Neural crest cell (in vitro differentiated cells): Measurements from ENCODE around the gene SLC39A5. TPM values are rescaled to one million over a fixed set of nuclear protein-coding genes. Genes with fewer than 3 reads are reported as not detected.

Source experiments
- DNase-seq: peaks from one replicate; pipeline ENCODE4 v3.0.0; 2021; ENCODE audit warnings: low read depth, mixed read lengths, low spot score
- H3K27ac Mint-ChIP-seq: one replicate; pipeline ENCODE4 v1.8.0; 2021; ENCODE audit warnings: mild to moderate bottlenecking, mixed read lengths; ENCODE audit not compliant: unreplicated experiment
- H3K27me3 Mint-ChIP-seq: 2 replicates; pipeline ENCODE4 v1.8.0; 2021; ENCODE audit warnings: low read depth, mild to moderate bottlenecking, mixed read lengths
- H3K36me3 Mint-ChIP-seq: 2 replicates; pipeline ENCODE4 v1.8.0; 2021; ENCODE audit warnings: low read depth, mild to moderate bottlenecking, mixed read lengths
- H3K4me1 Mint-ChIP-seq: 2 replicates; pipeline ENCODE4 v1.8.0; 2021; ENCODE audit warnings: mixed read lengths
- H3K4me3 Mint-ChIP-seq: one replicate; pipeline ENCODE4 v1.8.0; 2021; ENCODE audit warnings: mild to moderate bottlenecking, mixed read lengths
- H3K9me3 Mint-ChIP-seq: 2 replicates; pipeline ENCODE4 v1.8.0; 2021; ENCODE audit warnings: mixed read lengths
- CTCF ChIP-seq: fragments of 200-600 bp; sonication (generic); conservative IDR thresholded peaks from 2 replicates; pipeline ENCODE4 v1.5.0; 2021; ENCODE audit warnings: antibody characterized with exemption, mild to moderate bottlenecking
- total RNA-seq: library from RNA; stranded (reverse); gene quantifications from 2 replicates; pipeline ENCODE4 v1.2.1, GENCODE V29; 2021

SLC39A5 gene
- total RNA-seq, 1 donor from 2014 or later: 0.65 TPM

DNA sequence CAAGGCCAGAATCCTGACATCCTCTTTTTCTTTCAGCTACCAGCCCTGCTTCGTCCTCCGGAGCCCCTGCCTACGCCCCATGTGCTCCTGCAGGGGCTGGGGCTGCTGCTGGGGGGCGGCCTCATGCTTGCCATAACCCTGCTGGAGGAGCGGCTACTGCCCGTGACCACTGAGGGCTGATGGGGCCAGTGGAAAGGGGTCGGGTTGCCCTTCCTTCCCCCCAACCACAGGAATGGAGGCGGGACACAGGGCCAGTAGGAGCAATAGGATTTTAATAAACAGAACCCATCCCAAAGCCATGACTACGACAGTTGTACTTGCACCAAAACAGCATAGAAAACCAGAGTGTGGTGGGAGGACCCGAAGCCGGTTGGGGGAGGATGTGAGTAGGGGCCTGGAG lies 7.7 kb downstream of the SLC39A5 start:
- peaks cover 16% of the 10 kb centered on the region for H3K4me1 Mint-ChIP-seq
- no peak overlapping the region for H3K4me3 Mint-ChIP-seq
- DNase-seq: no peak
- H3K36me3 Mint-ChIP-seq: peaks cover 12% of the 10 kb centered on the region
- no peak for TF ChIP-seq CTCF
- H3K27ac Mint-ChIP-seq: no peak overlapping the region
- H3K9me3 Mint-ChIP-seq: no peaks in the 10 kb centered on the region
- no peaks in the 10 kb centered on the region for H3K27me3 Mint-ChIP-seq

DNA sequence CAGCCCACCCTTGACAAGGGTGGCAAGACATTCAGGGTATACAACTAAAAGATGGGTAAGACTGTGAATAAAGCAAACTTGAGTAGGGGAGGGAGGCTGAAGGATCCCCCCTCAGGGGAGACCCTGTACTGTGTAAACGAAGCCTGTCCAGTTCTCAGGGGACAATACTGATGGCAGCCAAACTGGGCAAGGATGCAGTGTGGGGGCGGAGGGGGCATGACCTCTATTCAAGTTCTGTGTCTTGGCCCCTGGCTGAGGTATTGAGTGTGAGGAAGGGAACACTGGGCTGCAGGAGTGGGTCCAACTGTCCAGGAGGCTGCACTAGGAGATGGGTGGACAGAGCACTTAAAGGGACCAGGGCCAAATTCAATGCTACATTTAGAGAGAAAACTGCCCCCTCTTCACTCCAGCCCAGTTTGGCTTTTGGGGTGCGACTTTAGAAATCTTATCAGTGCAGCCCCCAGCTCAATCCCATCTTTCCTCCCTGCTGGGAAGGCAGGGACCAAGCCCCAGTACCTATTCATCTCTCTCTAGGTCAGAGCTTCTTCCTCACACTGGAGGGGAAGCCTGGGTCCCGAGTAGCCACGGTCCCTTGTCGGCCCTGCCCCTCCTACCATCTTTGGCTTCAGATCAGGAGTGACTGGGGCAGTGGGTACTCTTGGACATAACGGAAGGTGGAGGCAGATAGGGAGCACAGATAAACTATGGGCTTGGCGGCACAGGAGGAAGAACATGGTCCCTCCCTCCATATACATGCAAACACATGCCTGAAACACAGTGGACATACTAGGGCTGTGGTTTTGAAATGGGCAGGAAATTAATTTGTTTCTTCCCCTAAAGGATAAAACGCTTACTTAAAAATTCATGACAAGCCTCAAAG lies 11.8 kb downstream of the SLC39A5 start:
- no peak for TF ChIP-seq CTCF
- DNase-seq: no peak
- Mint-ChIP-seq H3K4me3 (peak overlapping the region; percentile 41), H3K27me3 (no peaks in the 10 kb centered on the region), H3K4me1 (peaks cover 16% of the 10 kb centered on the region), H3K27ac (no peak overlapping the region), H3K36me3 (peaks cover 18% of the 10 kb centered on the region), H3K9me3 (no peaks in the 10 kb centered on the region)

DNA sequence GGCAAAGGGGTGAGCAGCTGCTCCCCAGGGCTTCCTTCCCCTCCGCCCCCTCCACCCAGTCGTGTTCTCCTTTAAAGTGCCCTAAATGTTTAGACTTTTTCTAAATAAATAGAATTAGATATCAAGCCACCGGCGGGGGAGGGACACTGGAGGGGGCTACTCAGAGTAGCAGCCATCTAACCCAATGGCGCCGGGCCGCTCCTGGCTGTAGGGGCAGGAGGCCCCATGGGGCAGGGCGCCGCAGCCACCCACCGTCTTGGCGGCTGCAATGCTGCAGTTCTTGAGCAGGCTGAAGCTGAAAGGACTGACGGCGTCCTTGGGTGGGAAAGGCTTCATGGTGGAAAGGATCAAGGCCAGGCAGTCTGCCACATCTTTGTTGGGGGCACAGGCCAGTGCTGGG lies 13.1 kb downstream of the SLC39A5 start:
- peaks cover 16% of the 10 kb centered on the region for H3K4me1 Mint-ChIP-seq
- no peak overlapping the region for H3K27ac Mint-ChIP-seq
- no peak for DNase-seq
- no peak overlapping the region for H3K4me3 Mint-ChIP-seq
- H3K27me3 Mint-ChIP-seq: no peaks in the 10 kb centered on the region
- no peak for TF ChIP-seq CTCF
- no peaks in the 10 kb centered on the region for H3K9me3 Mint-ChIP-seq
- peaks cover 18% of the 10 kb centered on the region for H3K36me3 Mint-ChIP-seq

DNA sequence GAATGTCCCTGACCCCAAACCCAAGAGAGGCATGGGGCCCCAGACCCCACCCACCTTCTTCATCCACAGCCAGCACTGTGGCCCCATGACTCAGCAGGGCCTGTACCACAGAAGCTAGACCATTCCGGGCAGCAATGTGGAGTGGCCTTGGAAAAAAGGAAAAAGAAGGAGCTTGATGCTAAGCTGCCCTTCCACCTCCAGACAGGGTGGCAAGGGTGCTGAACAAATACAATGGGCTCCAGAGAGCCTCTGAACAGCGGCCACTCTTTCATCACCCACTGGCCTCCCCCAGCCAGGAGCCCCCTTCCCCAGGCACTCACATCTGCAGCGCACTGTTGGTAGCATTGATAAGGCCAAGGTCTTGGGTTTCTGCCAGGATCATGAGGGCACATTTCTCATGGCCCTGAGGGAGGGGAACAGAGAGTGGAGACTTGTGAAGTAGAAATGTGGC lies 13.9 kb downstream of the SLC39A5 start:
- no peaks in the 10 kb centered on the region for H3K9me3 Mint-ChIP-seq
- no peak overlapping the region for H3K27ac Mint-ChIP-seq
- no peak for TF ChIP-seq CTCF
- no peaks in the 10 kb centered on the region for H3K27me3 Mint-ChIP-seq
- H3K4me3 Mint-ChIP-seq: no peak overlapping the region
- H3K36me3 Mint-ChIP-seq: peaks cover 18% of the 10 kb centered on the region
- peaks cover 16% of the 10 kb centered on the region for H3K4me1 Mint-ChIP-seq
- DNase-seq: no peak

DNA sequence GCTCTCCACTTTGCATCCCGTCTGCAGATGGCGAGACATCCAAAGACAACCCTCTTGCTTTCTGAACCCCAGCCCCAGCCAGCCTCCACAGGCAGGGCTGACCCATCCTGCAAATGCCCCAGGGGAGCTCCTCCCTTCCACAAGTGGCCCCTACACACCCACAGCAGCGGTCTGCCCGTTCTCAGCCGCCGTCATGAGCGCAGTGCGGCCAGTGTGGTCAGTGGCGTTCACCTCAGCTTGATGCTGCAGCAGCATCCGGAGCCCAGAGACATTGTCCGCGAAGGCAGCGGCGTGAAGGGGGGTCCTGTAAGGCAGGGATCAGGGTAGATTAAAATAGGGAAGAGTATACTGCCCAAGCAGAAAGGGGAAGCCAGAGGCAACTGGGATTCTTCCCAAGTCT lies 14.6 kb downstream of the SLC39A5 start:
- peaks cover 16% of the 10 kb centered on the region for H3K4me1 Mint-ChIP-seq
- no peak for TF ChIP-seq CTCF
- no peak for DNase-seq
- no peak overlapping the region for H3K27ac Mint-ChIP-seq
- peaks cover 22% of the 10 kb centered on the region for H3K36me3 Mint-ChIP-seq
- H3K9me3 Mint-ChIP-seq: no peaks in the 10 kb centered on the region
- H3K4me3 Mint-ChIP-seq: no peak overlapping the region
- no peaks in the 10 kb centered on the region for H3K27me3 Mint-ChIP-seq
